Glomerular endothelial cell (primary cell): ENCODE measurements around the gene GIPC3. TPM values are rescaled to one million over a fixed set of nuclear protein-coding genes. Genes with fewer than 3 reads are reported as not detected.

ENCODE experiments used
- DNase-seq: peaks from one replicate; pipeline ENCODE4 v3.0.0-alpha.2; 2011; ENCODE audit warnings: low read depth, low spot score; ENCODE audit errors: extremely low read depth
- total RNA-seq: library from RNA; depleted of rRNA; stranded (reverse); fragments of >200 nt; gene quantifications from 2 replicates; pipeline ENCODE4 v1.2.3, GENCODE V29; 2015

The GIPC3 gene
- total RNA-seq, 1 donor from 2014 or later, result 6.1 TPM

GRCh38 chr19:3634496-3635045 lies 49.3 kb downstream of the GIPC3 start:
- no peak for DNase-seq

- DNase-seq, result no peak
These were observed 51.2 kb downstream of the GIPC3 start for GRCh38 chr19:3636506-3636905.

- no peak for DNase-seq
These were observed 51.7 kb downstream of the GIPC3 start for GRCh38 chr19:3636962-3637361.

GRCh38 chr19:3637621-3638020 lies 52.3 kb downstream of the GIPC3 start:
- DNase-seq, result no peak

- no peak for DNase-seq
These were observed 53.2 kb downstream of the GIPC3 start for GRCh38 chr19:3638208-3639193.

- no peak for DNase-seq
These were observed 54.2 kb downstream of the GIPC3 start for GRCh38 chr19:3639479-3639878.

GRCh38 chr19:3641515-3642269 lies 56.4 kb downstream of the GIPC3 start:
- DNase-seq, result no peak

GRCh38 chr19:3642296-3642695 lies 57.0 kb downstream of the GIPC3 start:
- DNase-seq, result no peak

Other genes with a start within 250 kb of the GIPC3 start
- gene NFIC, start 218.9 kb upstream of the GIPC3 start, total RNA-seq, result 36.3 and 48.8 TPM in 2 replicates
- not detected in 2 replicates for gene SMIM24, start 105.0 kb upstream of the GIPC3 start, total RNA-seq
- gene SMIM44, start 102.0 kb upstream of the GIPC3 start, total RNA-seq, result not detected in 2 replicates
- gene DOHH, start 84.8 kb upstream of the GIPC3 start, total RNA-seq, result 22.9 and 28.7 TPM in 2 replicates
- gene FZR1, start 79.2 kb upstream of the GIPC3 start, total RNA-seq, result 32.8 and 43.9 TPM in 2 replicates
- not detected in 2 replicates for gene TEKTIP1, start 46.3 kb upstream of the GIPC3 start, total RNA-seq
- gene MFSD12, start 27.9 kb upstream of the GIPC3 start, total RNA-seq, result 107 and 138 TPM in 2 replicates
- gene HMG20B, start 12.5 kb upstream of the GIPC3 start, total RNA-seq, result 121 and 129 TPM in 2 replicates
- 1.9 and 2.7 TPM in 2 replicates for gene TBXA2R, start 21.4 kb downstream of the GIPC3 start, total RNA-seq
- 36.6 and 38.4 TPM in 2 replicates for gene CACTIN, start 41.3 kb downstream of the GIPC3 start, total RNA-seq
- 69.8 and 110 TPM in 2 replicates for gene PIP5K1C, start 115.0 kb downstream of the GIPC3 start, total RNA-seq
- not detected in 2 replicates for gene TJP3, start 122.9 kb downstream of the GIPC3 start, total RNA-seq
- gene APBA3, start 176.2 kb downstream of the GIPC3 start, total RNA-seq, result 25.8 and 50.1 TPM in 2 replicates
- gene MRPL54, start 177.2 kb downstream of the GIPC3 start, total RNA-seq, result 65.2 and 71.4 TPM in 2 replicates
- gene RAX2, start 186.8 kb downstream of the GIPC3 start, total RNA-seq, result not detected in 2 replicates
- gene MATK, start 200.9 kb downstream of the GIPC3 start, total RNA-seq, result 3.3 TPM in 1 of 2 replicates, not detected in the other